HG03175 (cell line): Measurements from ENCODE around the gene TRIM31.
"Not testable (repeated sequence)": the region's sequence is repeated elsewhere in the genome, so short reads cannot be mapped to it uniquely, and the experiment has no call there.

ENCODE experiments used
- ATAC-seq: cut with Tn5 transposase; IDR thresholded peaks from one replicate; pipeline ENCODE4 v1.9.1; 2021; ENCODE audit warnings: mild to moderate bottlenecking, moderate library complexity; ENCODE audit not compliant: unreplicated experiment

TRIM31 gene

GRCh38 chr6:30118691-30119090 lies 5.8 kb upstream of the TRIM31 start:
- not testable (repeated sequence) for ATAC-seq

GRCh38 chr6:30116724-30117123 lies 3.8 kb upstream of the TRIM31 start:
- no peak for ATAC-seq

- no peak for ATAC-seq
Measured at GRCh38 chr6:30113841-30114240, 951 bp upstream of the TRIM31 start.

GRCh38 chr6:30112402-30112994 lies 392 bp downstream of the TRIM31 start:
- ATAC-seq = no peak

- ATAC-seq = no peak
Measured at GRCh38 chr6:30111266-30111856, 1.5 kb downstream of the TRIM31 start.

- no peak for ATAC-seq
Measured at GRCh38 chr6:30104661-30105060, 8.2 kb downstream of the TRIM31 start.

- ATAC-seq = no peak
Measured at GRCh38 chr6:30103872-30104179, 9.1 kb downstream of the TRIM31 start.

GRCh38 chr6:30102970-30103871 lies 9.7 kb downstream of the TRIM31 start:
- peak; percentile 79 for ATAC-seq

- ATAC-seq = no peak
Measured at GRCh38 chr6:30102414-30102969, 10.4 kb downstream of the TRIM31 start.

GRCh38 chr6:30101444-30102413 lies 11.2 kb downstream of the TRIM31 start:
- no peak for ATAC-seq

GRCh38 chr6:30100585-30101443 lies 12.1 kb downstream of the TRIM31 start:
- ATAC-seq = no peak

- no peak for ATAC-seq
Measured at GRCh38 chr6:30100154-30100553, 12.7 kb downstream of the TRIM31 start.

- no peak for ATAC-seq
Measured at GRCh38 chr6:30097902-30098768, 14.8 kb downstream of the TRIM31 start.

GRCh38 chr6:30096829-30097228 lies 16.1 kb downstream of the TRIM31 start:
- ATAC-seq = no peak

- ATAC-seq = no peak
Measured at GRCh38 chr6:30093951-30094661, 18.8 kb downstream of the TRIM31 start.

- ATAC-seq = no peak
Measured at GRCh38 chr6:30092852-30093543, 19.9 kb downstream of the TRIM31 start.

GRCh38 chr6:30091577-30092381 lies 21.1 kb downstream of the TRIM31 start:
- ATAC-seq = no peak
